HUDEP-2 (cell line): Measurements from ENCODE around the gene TMEM163.

ENCODE experiments used
- DNase-seq, 76 experiments: peaks; one replicate each; lab custom pipeline; 2025; ENCODE audit not compliant: unreplicated experiment in 76 of 76; lab: John Stamatoyannopoulos, UW

The TMEM163 gene

DNA sequence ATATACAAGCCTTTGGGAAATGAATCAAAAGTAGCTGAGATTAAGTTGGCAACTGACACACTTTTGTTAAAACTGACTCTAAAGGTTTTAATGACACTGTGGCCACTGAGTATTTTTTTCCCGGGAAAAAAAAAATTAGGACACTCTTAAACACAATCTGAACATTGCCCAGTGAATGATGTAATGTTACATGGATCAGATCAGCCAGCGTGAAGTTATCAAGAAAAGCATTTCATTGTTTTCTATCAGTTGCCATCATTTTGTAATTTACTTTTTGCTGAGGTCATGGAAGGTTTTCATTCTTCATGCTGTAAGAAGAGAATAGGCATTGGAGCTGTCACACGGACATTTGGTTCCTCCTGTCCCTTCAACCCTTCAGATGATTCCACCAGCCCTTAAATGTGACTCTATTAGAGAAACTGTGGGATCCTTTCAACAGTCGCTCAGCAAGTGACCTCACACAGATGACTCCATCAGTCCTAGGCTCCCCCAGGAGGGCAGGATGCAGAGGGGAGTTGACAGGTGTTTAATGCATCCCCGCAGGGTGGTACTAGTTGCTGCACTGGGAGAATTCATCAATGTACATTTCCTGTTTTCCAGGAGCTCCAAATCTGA, 300.7 kb downstream of the TMEM163 start:
- DNase-seq = no peak

- DNase-seq = no peak
Measured at GRCh38 chr2:134416637-134417036, 302.2 kb downstream of the TMEM163 start.

DNA sequence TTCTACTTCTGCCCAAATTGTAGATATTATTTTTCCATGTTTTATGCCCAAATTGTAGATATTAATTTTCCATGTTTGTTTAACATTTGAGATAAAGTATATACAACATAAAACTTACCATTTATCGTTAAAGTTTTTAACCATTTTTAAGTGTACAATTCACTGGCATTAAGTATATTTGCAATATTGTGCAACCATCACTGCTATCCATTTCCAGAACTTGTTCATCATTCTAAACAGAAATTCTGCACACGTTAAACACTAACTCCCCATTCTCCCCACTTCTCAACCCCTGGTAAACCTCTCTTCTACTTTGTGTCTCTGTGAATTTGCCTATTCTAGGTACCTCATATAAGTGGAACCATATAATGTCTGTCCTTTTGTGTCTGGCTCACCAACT, 302.8 kb downstream of the TMEM163 start:
- no peak for DNase-seq

DNA sequence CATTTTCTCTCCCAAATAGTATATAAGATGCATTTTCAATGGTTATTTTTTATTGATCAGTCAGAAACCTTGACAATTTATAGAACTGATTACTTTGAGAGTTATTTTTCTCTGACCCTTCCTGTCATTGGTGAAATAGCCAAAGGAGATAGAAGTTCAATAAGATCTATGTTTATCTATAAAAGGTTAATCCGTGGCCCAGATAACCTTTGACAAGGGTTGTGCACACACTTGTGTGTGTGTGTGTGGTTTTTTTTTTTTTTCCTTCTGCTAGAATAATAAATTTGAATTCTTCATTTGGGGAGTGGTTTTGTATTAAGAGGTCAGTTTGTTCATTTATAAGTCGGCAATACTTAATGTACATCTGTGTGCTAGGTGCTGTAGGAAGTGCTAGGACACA, 304.9 kb downstream of the TMEM163 start:
- DNase-seq = no peak

DNA sequence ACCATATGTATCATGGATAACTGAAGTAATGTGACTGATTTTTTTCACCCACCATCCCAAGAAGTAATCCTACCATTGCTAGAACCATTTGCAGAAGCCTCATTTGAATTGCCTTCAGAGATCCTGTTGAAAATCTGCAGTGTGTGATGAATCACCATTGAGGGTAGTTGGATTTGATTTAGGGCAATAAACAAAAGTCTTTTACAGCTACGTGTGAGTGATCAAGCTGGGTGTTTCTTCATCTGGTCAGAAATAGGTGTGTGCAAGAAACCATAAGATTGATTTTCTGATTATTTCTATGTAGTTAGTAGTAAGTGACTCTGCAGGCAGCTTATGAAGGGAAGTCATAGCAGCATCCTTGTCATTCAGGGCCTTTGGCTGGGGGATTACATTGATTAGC, 305.4 kb downstream of the TMEM163 start:
- no peak for DNase-seq

DNA sequence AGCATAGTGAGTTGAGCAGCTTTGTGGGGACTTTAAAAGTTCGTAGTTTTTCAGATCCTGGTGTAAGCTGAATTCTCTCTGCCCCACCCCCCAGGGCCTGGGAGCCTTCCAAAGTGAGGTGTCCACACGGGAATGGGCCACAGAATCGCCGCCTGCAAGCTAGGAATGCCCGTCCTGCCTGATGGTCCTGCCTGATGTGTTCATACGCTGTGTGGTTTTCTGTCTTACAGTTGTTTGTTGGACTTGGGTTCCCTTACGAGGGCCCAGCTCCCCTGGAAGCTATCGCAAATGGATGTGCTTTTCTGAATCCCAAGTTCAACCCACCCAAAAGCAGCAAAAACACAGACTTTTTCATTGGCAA, 306.2 kb downstream of the TMEM163 start:
- DNase-seq = no peak

DNA sequence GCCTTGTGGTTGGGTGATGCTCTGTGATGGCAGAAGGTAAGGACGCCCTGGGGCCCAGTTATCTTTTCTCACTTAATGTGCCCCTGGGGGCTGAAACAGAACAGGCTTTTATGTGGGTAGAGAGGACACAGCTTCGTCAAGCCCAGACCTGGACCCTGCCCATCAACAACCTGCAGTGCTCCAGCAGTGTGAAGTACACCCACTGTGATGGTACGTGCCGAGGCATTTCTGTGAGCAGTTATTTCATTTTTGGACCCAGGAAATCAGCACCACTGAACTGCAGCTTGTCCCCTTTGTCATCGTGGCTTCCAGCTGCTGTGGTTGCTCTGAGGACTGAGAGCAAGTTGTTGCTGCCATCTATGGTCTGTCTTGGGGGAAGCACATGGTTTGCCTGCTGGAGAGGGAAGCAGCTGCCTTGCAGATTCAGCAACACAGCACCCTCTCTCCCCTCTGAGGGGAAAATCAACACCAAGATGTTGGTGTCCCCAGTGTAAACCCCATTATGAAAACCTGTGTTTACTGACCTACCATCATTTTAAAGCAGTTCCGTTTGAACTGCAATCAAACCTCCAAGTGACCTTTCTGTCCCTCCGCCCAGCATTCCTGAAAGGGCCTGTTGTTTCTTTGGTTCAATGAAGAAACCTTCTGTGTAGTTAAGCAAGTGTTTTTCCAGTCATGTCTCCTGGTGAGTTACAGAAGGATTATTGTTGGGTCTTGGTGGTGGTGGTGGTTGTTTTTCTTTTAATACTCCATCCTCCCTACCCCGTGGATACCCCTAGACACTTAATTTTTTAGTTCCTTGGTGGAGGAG, 306.8 kb downstream of the TMEM163 start:
- DNase-seq = peak in 31 of 76 experiments; percentile 1 to 48 (median 17)

DNA sequence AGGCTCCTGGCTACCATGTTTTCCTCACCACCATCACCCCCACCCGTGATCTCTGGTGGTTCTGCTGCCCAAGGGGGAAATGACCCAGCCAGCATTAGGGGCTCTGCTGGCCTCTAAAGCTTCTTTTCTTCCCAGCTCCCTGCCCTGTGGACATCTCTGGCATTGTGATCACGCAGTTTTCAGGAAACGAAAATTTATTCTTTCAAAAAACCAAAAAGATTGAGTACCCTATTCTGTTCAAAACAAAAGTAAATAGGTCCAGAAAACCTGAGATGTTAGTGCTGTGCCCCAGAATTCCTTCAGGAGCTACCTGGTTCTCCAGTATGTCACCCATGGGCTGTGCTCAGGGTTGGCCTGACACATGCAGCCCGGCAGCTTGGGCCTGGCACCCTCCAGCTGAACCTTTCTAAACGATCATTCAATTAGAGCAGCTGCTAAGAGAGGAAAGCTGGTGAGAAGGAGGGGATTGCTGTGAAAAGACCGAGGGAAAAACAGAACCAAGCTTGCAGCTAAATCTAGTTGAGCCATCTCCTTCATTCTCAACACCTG, 307.4 kb downstream of the TMEM163 start:
- no peak for DNase-seq

- no peak for DNase-seq
Measured at GRCh38 chr2:134410831-134411231, 308.0 kb downstream of the TMEM163 start.

DNA sequence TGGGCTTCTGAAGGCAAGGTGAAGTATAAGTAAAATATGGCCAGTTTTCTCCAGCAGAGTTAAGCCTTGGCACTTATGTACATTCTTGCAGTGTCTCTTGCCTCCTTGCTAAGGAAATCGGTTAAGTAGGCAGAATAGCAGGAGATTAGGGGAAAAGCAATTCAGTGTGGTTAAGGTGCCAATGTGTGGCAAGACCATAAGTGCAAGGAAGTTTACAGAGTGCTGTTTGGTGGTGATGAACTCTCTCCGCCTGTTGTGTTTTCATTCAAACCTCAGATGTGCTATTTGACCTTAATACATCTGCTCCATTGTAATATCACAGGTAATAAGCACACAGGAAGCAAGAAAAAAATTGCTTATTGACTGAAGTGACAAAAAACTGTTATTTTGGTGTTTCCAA, 308.8 kb downstream of the TMEM163 start:
- no peak for DNase-seq

- no peak for DNase-seq
Measured at GRCh38 chr2:134408791-134409190, 310.0 kb downstream of the TMEM163 start.

GRCh38 chr2:134408386-134408785, 310.4 kb downstream of the TMEM163 start:
- no peak for DNase-seq

- DNase-seq = no peak
Measured at GRCh38 chr2:134407154-134407890, 311.5 kb downstream of the TMEM163 start.

GRCh38 chr2:134406736-134407135, 312.1 kb downstream of the TMEM163 start:
- DNase-seq = no peak

DNA sequence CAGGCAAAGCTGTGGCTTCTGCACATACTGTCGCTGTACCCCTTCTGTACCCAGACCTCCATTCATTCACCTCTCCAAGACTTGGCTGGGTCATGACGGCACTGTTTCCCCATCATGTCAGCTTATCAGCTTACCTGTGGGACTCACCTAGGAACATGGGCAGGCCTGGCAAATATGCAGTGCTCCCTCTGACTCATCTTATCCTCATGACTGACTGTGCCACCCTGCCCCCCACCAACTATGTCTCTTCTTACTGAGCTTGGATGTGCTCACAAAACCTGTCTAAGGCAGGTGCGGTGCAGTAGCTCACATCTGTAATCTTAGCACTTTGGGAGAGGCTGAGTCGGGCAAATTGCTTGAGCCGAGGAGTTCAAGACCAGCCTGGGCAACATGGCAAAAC, 312.5 kb downstream of the TMEM163 start:
- DNase-seq = no peak
